Measurements from ENCODE around the gene DNAJC5G.
"Not testable (repeated sequence)": the region's sequence is repeated elsewhere in the genome, so short reads cannot be mapped to it uniquely, and the experiment has no call there.

The DNAJC5G gene

GRCh38 chr2:27297195-27297594 lies 22.0 kb downstream of the DNAJC5G start:
- DNase-seq (ENCODE audit: low spot score) = no peak
- no peak for TF ChIP-seq CTCF (IDR thresholded peaks at IDR 0.05; ENCODE audit: extremely low read depth, missing control alignments)

GRCh38 chr2:27298391-27299080 lies 23.3 kb downstream of the DNAJC5G start:
- no peak for DNase-seq (ENCODE audit: low spot score)
- TF ChIP-seq CTCF (IDR thresholded peaks at IDR 0.05; ENCODE audit: extremely low read depth, missing control alignments) = no peak

- not testable (repeated sequence) for DNase-seq (ENCODE audit: low spot score)
Measured at GRCh38 chr2:27300606-27301005, 25.4 kb downstream of the DNAJC5G start.

GRCh38 chr2:27303093-27304025 lies 28.1 kb downstream of the DNAJC5G start:
- peak; percentile 80 for TF ChIP-seq CTCF (IDR thresholded peaks at IDR 0.05; ENCODE audit: extremely low read depth, missing control alignments)
- DNase-seq (ENCODE audit: low spot score) = peak; percentile 77

GRCh38 chr2:27304488-27305240 lies 29.4 kb downstream of the DNAJC5G start:
- no peak for TF ChIP-seq CTCF (IDR thresholded peaks at IDR 0.05; ENCODE audit: extremely low read depth, missing control alignments)
- no peak for DNase-seq (ENCODE audit: low spot score)

GRCh38 chr2:27305516-27305915 lies 30.3 kb downstream of the DNAJC5G start:
- no peak for TF ChIP-seq CTCF (IDR thresholded peaks at IDR 0.05; ENCODE audit: extremely low read depth, missing control alignments)
- DNase-seq (ENCODE audit: low spot score) = no peak

- TF ChIP-seq CTCF (IDR thresholded peaks at IDR 0.05; ENCODE audit: extremely low read depth, missing control alignments) = no peak
- DNase-seq (ENCODE audit: low spot score) = no peak
Measured at GRCh38 chr2:27306136-27306535, 30.9 kb downstream of the DNAJC5G start.
